ENCODE data around the gene POLR3E.

The POLR3E gene

DNA sequence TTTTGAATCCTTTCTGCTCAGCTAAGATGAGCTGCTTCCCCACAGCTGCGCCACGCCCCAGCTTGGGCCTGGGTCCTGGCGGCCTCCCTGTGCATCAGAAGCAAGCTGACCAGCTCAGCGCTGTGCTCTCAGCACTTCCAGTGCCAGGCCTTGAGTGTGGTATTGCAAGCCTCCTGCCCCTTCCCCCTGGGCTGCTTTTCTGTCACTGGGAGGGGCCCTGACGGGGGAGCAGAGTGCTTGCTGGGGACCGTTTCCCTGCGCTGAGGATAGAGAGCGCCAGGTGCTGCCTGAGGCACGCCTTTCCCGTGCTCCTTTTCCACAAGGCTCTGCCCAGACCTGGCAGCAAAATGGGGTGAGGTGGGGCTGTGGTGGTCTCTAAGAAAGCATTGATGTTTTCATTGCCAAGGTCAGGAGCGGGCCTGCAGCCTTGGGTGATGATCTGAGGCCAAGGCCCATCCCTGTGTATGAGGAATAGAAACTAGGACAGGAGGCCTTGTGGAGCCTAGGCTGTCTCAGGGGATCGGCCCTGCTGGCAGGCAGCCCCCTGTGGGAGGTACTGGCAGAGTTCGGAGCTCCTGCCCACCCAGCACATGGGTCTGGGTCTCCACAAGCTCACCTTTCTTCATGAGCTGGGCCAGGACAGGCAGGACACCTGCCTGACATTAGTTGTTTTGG is 29.7 kb downstream of the POLR3E start:
- ATAC-seq (ENCODE audit: low read depth) (no peak), DNase-seq (ENCODE audit: low spot score in 2 of 2) (no peak)
- H3K9me3 Mint-ChIP-seq: no peaks in the 10 kb centered on the region
- peaks cover 35% of the 10 kb centered on the region for H3K36me3 Mint-ChIP-seq
- no peak overlapping the region for H3K27ac Mint-ChIP-seq
- H3K4me1 Mint-ChIP-seq: no peaks in the 10 kb centered on the region
- no peaks in the 10 kb centered on the region for H3K27me3 Mint-ChIP-seq
- H3K4me3 Mint-ChIP-seq: no peak overlapping the region

DNA sequence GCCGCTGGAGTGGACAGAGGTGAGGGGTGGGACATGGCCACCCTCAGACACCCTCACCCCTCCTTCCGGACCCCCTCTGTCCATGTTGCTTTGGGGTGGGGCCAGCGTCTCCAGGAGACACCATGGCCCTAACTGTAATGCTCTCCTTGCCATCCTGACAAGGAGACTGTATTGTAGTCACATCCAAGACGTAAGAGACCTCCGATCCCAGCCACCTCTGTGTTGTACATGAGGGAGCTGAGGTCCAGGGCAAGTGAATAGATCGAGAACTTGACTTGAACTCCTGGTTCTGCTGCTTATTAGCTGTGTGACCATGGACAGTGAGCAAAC is 30.2 kb downstream of the POLR3E start:
- no peak overlapping the region for H3K27ac Mint-ChIP-seq
- no peaks in the 10 kb centered on the region for H3K27me3 Mint-ChIP-seq
- peaks cover 39% of the 10 kb centered on the region for H3K36me3 Mint-ChIP-seq
- no peak overlapping the region for H3K4me3 Mint-ChIP-seq
- ATAC-seq (ENCODE audit: low read depth) (no peak), DNase-seq (ENCODE audit: low spot score in 2 of 2) (no peak)
- no peaks in the 10 kb centered on the region for H3K4me1 Mint-ChIP-seq
- no peaks in the 10 kb centered on the region for H3K9me3 Mint-ChIP-seq

DNA sequence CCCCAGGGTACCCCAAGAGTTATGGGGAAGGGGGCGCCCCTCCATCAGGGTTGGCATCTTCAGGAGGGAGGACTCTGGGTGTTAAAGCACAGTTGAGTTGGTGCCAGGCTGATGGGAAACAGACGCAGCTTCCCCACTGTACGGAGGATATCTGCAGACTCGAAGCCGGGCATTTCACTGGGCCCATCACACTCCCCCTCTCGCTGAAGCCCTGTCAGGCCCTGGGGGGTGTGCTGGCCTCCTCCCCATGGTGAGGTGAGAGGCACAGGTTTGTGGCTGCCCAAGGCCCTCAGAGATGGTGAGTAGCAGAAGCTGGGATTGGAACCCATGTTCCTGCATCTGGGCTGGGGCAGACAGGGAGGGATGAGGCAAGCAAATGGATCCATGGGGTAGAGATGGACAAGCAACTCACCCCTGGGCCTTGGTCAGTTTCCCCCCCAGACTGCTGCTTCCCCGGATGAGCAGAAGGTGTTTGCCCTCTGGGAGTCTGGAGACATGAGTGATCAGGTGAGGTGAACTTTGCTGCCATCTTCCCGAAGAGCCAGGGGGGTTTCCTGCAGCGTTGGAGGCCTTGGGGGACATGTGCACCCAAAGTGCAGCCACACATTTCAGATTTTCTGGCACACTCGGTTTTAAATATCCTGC is 31.0 kb downstream of the POLR3E start:
- Mint-ChIP-seq H3K27ac (no peak overlapping the region), H3K4me1 (no peaks in the 10 kb centered on the region), H3K27me3 (no peaks in the 10 kb centered on the region), H3K36me3 (peaks cover 37% of the 10 kb centered on the region), H3K9me3 (no peaks in the 10 kb centered on the region), H3K4me3 (no peak overlapping the region)
- no peak for ATAC-seq (ENCODE audit: low read depth)
- no peak for DNase-seq (ENCODE audit: low spot score in 2 of 2)

DNA sequence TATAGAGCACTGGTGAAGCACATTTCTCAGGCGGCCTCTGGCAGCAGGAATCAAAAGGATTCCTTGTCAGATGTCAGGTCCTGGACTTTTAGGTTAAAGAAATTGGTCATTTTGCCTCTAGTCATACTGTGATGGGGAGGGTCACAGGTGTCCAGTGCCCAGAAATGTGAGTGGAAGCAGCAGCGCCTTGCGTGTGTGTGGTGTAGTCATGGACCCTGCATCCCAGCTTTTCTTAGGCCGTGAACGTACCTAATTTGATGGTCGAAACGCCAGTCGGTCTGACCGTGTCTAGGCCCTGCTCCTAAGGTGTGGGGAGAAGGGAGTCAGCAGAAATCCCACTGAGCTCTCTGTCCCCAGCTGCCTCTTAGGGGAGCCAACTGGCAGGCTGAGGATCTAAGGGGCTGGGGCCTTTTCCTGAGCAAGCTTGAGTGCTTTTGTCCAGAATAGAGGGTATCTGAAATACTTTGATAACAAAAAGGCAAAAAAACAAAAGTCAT is 32.0 kb downstream of the POLR3E start:
- Mint-ChIP-seq H3K27me3 (no peaks in the 10 kb centered on the region), H3K9me3 (peaks cover 2% of the 10 kb centered on the region), H3K4me1 (no peaks in the 10 kb centered on the region), H3K27ac (peak overlapping the region; percentile 31), H3K4me3 (no peak overlapping the region), H3K36me3 (peaks cover 42% of the 10 kb centered on the region)
- DNase-seq (ENCODE audit: low spot score in 2 of 2) (no peak), ATAC-seq (ENCODE audit: low read depth) (no peak)

DNA sequence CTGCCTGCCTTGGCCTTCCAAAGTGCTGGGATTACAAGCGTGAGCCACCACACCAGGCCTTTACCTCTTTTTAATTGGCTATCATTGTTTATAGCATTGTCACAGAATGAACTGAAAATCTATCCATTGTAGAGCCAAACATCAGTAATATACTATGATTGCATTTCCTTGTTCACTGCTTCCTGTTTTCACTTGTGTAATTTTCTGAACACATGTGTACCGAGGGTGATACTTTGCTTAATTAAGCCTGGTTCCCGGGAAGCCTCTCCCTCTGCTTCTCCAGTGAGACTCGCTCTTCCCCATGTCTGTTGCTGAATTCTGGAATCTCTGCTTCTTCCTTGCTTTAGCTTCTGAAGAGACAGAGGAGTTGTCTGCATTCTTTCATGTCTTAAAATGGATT is 33.1 kb downstream of the POLR3E start:
- no peak overlapping the region for H3K27ac Mint-ChIP-seq
- DNase-seq (ENCODE audit: low spot score in 2 of 2): no peak
- peaks cover 4% of the 10 kb centered on the region for H3K9me3 Mint-ChIP-seq

DNA sequence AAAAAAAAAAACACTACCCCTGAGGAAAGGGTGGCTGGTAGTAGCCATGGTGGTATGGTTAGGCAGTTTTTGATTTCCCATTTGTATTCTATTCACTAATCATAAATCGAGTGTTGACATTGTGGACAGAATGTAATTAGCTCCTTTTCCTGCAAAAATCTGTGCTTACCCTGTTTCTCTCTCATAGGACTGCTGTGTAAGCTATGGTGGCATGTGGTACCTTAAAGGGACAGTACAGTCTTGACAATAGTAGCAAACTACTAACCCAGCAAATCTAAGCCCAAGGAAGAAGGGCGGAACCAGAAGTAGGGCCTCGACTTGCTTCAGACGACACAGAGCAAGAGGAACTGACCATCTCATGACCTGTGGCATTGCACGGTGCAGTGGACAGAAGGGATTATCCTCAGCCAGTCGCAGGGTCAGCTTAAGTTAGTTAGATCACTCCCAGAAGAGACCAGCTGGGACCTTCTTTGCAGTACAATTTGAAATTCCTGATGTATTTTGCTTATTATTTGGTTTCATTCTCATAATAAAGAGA is 36.3 kb downstream of the POLR3E start:
- H3K4me1 Mint-ChIP-seq: no peaks in the 10 kb centered on the region
- H3K9me3 Mint-ChIP-seq: peaks cover 15% of the 10 kb centered on the region
- no peak for DNase-seq (ENCODE audit: low spot score in 2 of 2)

More for the DNA sequence above, 33.1 kb downstream of the POLR3E start:
- no peak for ATAC-seq (ENCODE audit: low read depth)
- Mint-ChIP-seq H3K27me3 (no peaks in the 10 kb centered on the region), H3K4me3 (no peak overlapping the region), H3K4me1 (no peaks in the 10 kb centered on the region), H3K36me3 (peaks cover 47% of the 10 kb centered on the region)

DNA sequence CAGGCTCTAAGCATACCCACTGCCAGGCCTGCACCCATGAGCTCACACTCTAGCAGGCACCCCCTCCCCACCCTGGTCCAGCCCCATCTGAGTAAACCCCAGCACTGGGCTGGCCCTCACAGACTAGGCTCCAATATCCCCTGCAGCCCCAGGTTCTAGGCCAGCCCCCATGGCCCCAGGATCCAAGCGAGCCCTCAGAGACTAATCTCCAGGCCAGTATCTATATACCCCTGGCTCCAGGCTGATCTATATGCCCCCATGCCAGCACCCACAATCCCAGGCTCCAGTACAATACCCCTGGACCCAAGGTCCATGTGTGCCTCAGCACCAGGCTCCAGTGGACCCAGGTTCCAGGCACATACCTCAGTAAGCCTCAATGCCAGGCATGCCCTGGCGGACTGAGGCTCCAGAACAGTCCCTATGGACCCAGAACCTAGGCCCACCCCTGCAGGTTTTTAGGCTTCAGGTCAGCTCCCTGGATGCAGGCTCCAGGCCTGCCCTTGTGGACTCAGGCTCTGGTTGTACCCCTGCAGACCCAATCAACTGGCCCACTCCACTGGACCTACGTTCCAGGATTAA is 38.5 kb downstream of the POLR3E start:
- peaks cover 25% of the 10 kb centered on the region for H3K9me3 Mint-ChIP-seq
- ATAC-seq (ENCODE audit: low read depth): no peak
- no peak overlapping the region for H3K4me3 Mint-ChIP-seq
- DNase-seq (ENCODE audit: low spot score in 2 of 2): no peak
- H3K4me1 Mint-ChIP-seq: no peaks in the 10 kb centered on the region
- no peaks in the 10 kb centered on the region for H3K27me3 Mint-ChIP-seq
- no peak overlapping the region for H3K27ac Mint-ChIP-seq
- H3K36me3 Mint-ChIP-seq: peaks cover 46% of the 10 kb centered on the region

More for the DNA sequence above, 36.3 kb downstream of the POLR3E start:
- ATAC-seq (ENCODE audit: low read depth): no peak
- Mint-ChIP-seq H3K4me3 (no peak overlapping the region), H3K27me3 (no peaks in the 10 kb centered on the region), H3K36me3 (peaks cover 52% of the 10 kb centered on the region), H3K27ac (no peak overlapping the region)

DNA sequence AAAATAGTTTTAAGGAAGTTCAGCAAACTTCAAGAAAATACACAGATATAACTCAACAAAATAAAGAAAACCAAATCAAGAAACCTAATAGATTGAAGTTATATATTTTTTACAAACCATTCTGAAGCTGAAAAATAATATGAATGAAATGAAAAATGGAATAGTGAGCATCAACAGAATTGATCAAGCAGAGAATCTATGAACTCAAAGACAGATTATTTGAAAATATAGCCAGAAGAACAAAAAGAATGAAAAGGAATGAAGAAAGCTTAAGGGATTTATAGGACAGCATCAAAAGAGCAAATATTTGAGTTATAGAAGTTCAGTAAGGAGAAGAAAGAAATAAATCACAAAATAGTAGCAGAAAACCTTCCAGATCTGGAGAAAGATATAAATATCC is 39.4 kb downstream of the POLR3E start:
- H3K4me1 Mint-ChIP-seq: no peaks in the 10 kb centered on the region
- DNase-seq (ENCODE audit: low spot score in 2 of 2) (no peak), ATAC-seq (ENCODE audit: low read depth) (no peak)
- no peak overlapping the region for H3K4me3 Mint-ChIP-seq
- no peak overlapping the region for H3K27ac Mint-ChIP-seq
- peaks cover 44% of the 10 kb centered on the region for H3K36me3 Mint-ChIP-seq
- H3K27me3 Mint-ChIP-seq: no peaks in the 10 kb centered on the region
- peaks cover 25% of the 10 kb centered on the region for H3K9me3 Mint-ChIP-seq

DNA sequence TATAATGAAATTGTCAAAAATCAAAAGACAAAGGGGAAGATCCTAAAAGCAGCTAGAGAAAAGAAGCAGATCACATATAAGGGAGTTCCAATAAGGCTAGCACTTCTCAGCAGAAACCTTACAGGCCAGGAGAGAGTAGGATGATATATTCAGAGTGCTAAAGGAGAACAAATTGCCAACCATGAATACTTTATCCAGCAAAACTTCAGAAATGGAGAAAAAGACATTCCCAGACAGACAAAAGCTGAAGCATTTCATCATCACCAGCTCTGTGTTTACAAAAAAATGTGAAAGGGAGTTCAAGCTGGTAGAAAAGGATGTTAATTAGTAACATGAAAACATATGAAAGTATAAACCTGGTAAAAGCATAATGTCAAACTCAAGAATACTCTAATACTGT is 39.8 kb downstream of the POLR3E start:
- Mint-ChIP-seq H3K9me3 (peaks cover 25% of the 10 kb centered on the region), H3K4me3 (no peak overlapping the region), H3K36me3 (peaks cover 40% of the 10 kb centered on the region), H3K4me1 (peaks cover under 1% of the 10 kb centered on the region), H3K27me3 (no peaks in the 10 kb centered on the region), H3K27ac (no peak overlapping the region)
- ATAC-seq (ENCODE audit: low read depth) (no peak), DNase-seq (ENCODE audit: low spot score in 2 of 2) (no peak)

DNA sequence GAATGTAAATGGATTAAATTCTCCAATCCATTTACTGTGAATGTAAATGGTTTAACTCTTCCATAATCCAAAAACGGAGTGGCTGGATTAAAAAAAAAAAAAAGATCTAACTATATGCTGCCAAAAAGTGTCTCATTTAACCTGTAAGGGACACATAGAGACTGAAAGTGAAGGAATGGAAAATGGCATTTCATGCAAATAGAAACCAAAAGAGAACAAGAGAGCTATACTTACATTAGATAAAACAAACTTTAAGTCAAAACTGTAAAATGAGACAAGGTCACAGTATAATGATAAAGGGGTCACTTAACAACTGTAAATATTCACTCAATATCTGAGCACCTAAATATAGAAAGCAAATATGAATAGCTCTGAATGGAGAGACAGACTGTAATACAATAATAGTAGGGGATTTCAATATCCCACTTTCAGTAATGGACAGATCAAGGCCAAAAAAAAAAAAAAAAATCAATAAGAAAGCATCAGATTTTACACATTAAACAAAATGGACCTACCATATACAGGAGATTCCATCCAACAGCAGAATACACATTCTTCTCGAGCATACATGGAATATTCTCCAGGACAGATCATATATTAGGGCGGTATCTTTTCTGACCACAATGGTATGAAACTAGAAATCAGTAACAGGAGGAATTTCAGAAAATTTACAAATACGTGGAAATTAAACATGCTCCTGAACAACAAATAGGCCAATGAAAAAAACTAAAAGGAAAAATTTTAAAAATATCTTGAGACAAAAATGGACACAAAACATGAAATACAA is 40.8 kb downstream of the POLR3E start:
- peaks cover 25% of the 10 kb centered on the region for H3K9me3 Mint-ChIP-seq
- H3K27ac Mint-ChIP-seq: no peak overlapping the region
- peaks cover 2% of the 10 kb centered on the region for H3K4me1 Mint-ChIP-seq
- H3K27me3 Mint-ChIP-seq: no peaks in the 10 kb centered on the region
- DNase-seq (ENCODE audit: low spot score in 2 of 2) (no peak), ATAC-seq (ENCODE audit: low read depth) (no peak)
- H3K36me3 Mint-ChIP-seq: peaks cover 36% of the 10 kb centered on the region
- no peak overlapping the region for H3K4me3 Mint-ChIP-seq

DNA sequence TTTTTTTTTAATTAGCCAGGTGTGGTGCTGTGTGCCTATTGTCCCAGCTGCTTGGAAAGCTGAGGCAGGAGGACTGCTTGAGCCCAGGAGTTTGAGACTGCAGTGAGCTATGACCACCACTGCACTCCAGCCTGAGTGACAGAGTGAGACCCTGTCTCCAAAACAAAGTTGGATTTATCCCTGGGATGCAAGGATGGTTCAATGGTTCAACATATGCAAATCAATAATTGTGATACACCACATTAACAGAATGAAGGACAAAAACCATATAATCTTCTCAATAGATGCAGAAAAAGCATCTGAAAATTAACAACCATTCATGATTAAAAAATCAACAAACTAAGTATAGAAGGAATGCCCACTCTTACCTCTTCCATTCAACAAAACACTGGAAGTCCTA is 43.7 kb downstream of the POLR3E start:
- no peak overlapping the region for H3K4me3 Mint-ChIP-seq
- H3K27me3 Mint-ChIP-seq: no peaks in the 10 kb centered on the region
- no peak overlapping the region for H3K27ac Mint-ChIP-seq
- no peak for DNase-seq (ENCODE audit: low spot score in 2 of 2)
- ATAC-seq (ENCODE audit: low read depth): no peak
- H3K9me3 Mint-ChIP-seq: peaks cover 22% of the 10 kb centered on the region
- peaks cover 2% of the 10 kb centered on the region for H3K4me1 Mint-ChIP-seq
- peaks cover 16% of the 10 kb centered on the region for H3K36me3 Mint-ChIP-seq

DNA sequence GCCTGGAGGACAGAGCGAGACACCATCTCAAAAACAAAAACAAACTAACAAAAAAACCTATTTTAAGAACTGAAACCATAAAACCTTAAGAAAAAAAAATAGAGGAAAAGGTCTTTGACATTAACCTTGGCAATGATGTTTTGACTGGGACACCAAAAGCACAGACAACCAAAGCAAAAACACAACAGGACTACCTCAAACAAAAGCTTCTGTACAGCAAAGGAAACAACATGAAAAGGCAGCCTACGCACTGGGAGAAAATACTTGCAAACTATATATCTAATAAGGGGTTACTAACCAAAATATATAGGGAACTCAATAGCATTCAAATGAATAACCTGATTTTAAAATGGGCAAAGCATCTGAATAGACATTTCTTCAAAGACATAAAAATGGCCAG is 44.9 kb downstream of the POLR3E start:
- Mint-ChIP-seq H3K4me1 (peaks cover 2% of the 10 kb centered on the region), H3K27me3 (no peaks in the 10 kb centered on the region), H3K27ac (peak overlapping the region; percentile 45), H3K4me3 (no peak overlapping the region), H3K9me3 (peaks cover 17% of the 10 kb centered on the region), H3K36me3 (peaks cover 10% of the 10 kb centered on the region)
- ATAC-seq (ENCODE audit: low read depth): no peak
- DNase-seq (ENCODE audit: low spot score in 2 of 2): no peak

DNA sequence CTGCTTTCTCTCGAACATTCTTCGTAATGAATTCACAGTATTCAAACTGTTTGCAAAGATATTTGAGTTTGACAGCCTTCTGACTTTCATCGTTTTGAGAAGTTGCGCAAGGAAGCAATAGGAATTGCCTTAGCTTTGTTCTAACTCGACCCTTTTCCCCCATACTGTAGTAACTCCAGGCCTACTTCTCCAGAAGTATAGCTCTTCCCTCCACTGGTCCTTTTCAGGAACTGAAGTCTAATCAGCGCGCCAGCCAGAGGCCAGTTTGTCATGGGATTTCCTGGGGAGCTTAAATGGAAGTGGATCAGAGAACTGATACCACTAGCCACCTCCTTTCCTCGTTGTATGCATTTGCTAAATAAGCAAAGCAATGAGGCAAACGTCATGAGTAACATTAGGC is 49.3 kb downstream of the POLR3E start:
- Mint-ChIP-seq H3K27ac (no peak overlapping the region), H3K4me3 (no peak overlapping the region), H3K4me1 (peaks cover 2% of the 10 kb centered on the region), H3K27me3 (no peaks in the 10 kb centered on the region), H3K9me3 (no peaks in the 10 kb centered on the region), H3K36me3 (peaks cover 18% of the 10 kb centered on the region)
- DNase-seq (ENCODE audit: low spot score in 2 of 2) (no peak), ATAC-seq (ENCODE audit: low read depth) (no peak)
